Gastroesophageal sphincter (tissue), 4 donors: ENCODE measurements around the gene AIFM3. TPM values are rescaled to one million over a fixed set of nuclear protein-coding genes. Genes with fewer than 3 reads are reported as not detected.

Source experiments
- ATAC-seq: fragments of 150-250 bp; one replicate; pipeline ENCODE4 v1.9.1; 2016; ENCODE audit warnings: mild to moderate bottlenecking, moderate library complexity
- H3K27ac ChIP-seq, 4 donors: fragments of 200-600 bp; sonication (generic) in 3 of 4; 1 replicate in 3 of 4; 2 replicates in 1 of 4; pipeline ENCODE4 v1.5.1; 2016 to 2019
- H3K27me3 ChIP-seq: fragments of 200-600 bp; sonication (generic); one replicate; pipeline ENCODE4 v1.5.1; 2019
- H3K36me3 ChIP-seq, 2 donors: fragments of 200-600 bp; sonication (generic); one replicate each; pipeline ENCODE4 v1.5.1; 2019; ENCODE audit warnings: control low read depth in 1 of 2
- H3K4me1 ChIP-seq, 3 donors: fragments of 200-600 bp; sonication (generic); 1 replicate in 2 of 3; 2 replicates in 1 of 3; pipeline ENCODE4 v1.5.1; 2016 to 2019; ENCODE audit warnings: control low read depth in 2 of 3
- H3K4me3 ChIP-seq, 2 donors: fragments of 200-600 bp; sonication (generic); one replicate each; pipeline ENCODE4 v1.5.1; 2019; ENCODE audit warnings: mild to moderate bottlenecking in 1 of 2, moderate library complexity in 1 of 2
- H3K9me3 ChIP-seq, 3 donors: fragments of 200-600 bp; sonication (generic); one replicate each; pipeline ENCODE4 v1.5.1; 2017 to 2019; ENCODE audit warnings: control low read depth in 2 of 3
- EP300 ChIP-seq: sonication (generic); formaldehyde crosslinking; IDR thresholded peaks from one replicate; pipeline ENCODE4 v1.6.1; 2017; ENCODE audit warnings: antibody characterized with exemption, mild to moderate bottlenecking
- POLR2A ChIP-seq, 2 donors: fragments of 450-650 bp; IDR thresholded peaks; one replicate each; pipeline ENCODE4 v1.6.1; 2017; ENCODE audit warnings: antibody characterized with exemption in 2 of 2, mild to moderate bottlenecking in 2 of 2, moderate library complexity in 1 of 2
- POLR2AphosphoS5 ChIP-seq: sonication (generic); formaldehyde crosslinking; IDR thresholded peaks from one replicate; pipeline ENCODE4 v1.6.1; 2017; ENCODE audit warnings: antibody characterized with exemption
- WGBS, 2 donors: methylation state at CpG; one replicate each; pipeline ENCODE4 v1.1.5; 2018; ENCODE audit warnings: low coverage in 1 of 2; 5-methylcytosine and 5-hydroxymethylcytosine counted together
- total RNA-seq, 4 donors: library from RNA; depleted of rRNA; stranded (reverse); fragments of >200 nt; gene quantifications; one replicate each; pipeline ENCODE4 v1.1.0, GENCODE V29; 2016
- TF ChIP-seq, protein P1 (sequence below), 4 experiments: fragments of 200-600 bp in 2 of 4; fragments of 450-650 bp in 2 of 4; sonication (generic) in 1 of 4; IDR thresholded peaks; one replicate each; pipeline ENCODE4 v1.5.1; 2017 to 2019; ENCODE audit warnings: antibody characterized with exemption in 4 of 4, mild to moderate bottlenecking in 2 of 4, moderate library complexity in 2 of 4

AIFM3 gene
- total RNA-seq, 4 donors from 2014 or later: 0.27 to 3.2 (median 2.0) TPM; not detected in 1

DNA sequence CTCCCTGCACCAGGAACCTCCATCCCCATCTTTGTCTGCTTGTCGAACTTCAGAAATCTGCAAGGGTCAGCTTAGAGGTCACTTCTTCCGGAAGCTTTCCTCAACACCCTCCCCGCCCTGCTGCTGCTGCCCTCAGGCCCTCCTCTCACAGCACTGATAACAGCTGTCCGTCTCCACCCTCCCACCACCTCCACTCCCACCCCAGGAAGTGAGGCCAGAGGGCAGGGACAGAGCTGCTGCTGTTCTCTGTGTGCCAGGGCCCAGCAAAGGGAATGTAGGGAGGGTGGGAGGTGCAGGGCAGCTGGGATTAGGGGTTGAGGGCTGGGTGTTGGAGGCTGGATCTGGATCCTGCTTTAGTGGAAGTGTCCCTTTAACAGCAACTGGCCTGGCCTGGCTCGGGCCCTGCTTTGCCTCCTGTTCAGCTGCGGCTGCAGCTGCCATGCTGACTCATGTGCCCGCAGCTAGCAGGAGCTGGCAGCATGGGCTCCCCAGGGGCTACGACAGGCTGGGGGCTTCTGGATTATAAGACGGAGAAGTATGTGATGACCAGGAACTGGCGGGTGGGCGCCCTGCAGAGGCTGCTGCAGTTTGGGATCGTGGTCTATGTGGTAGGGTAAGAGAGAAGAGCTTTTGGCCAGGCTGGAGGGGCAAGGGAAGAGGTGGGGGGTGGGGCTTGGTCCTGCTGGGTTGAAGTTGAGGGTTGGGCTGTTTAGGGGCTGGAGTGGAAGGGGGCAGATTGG, 47.8 kb downstream of the AIFM3 start, which contains the start of gene P2RX6:
Gene P2RX6 (plus strand): TSS at position 440 of the 740 bp plus-strand sequence. CDS start 10 bp downstream, at position 450.
- Histone ChIP-seq H3K4me1 (peaks cover 0 to 28% (median 21%) of the 10 kb centered on the region in 3 donors), H3K9me3 (no peaks in the 10 kb centered on the region), H3K27me3 (no peaks in the 10 kb centered on the region), H3K27ac (peak within 1 kb of the TSS in 3 of 4 donors; percentile 78 to 88 (median 82)), H3K36me3 (no peaks in the 10 kb centered on the region), H3K4me3 (peak within 1 kb of the TSS; percentile 21 to 55)
- no peak for TF ChIP-seq EP300
- TF ChIP-seq POLR2A (IDR thresholded peaks at IDR 0.05): no peak
- TF ChIP-seq, protein P1, sequence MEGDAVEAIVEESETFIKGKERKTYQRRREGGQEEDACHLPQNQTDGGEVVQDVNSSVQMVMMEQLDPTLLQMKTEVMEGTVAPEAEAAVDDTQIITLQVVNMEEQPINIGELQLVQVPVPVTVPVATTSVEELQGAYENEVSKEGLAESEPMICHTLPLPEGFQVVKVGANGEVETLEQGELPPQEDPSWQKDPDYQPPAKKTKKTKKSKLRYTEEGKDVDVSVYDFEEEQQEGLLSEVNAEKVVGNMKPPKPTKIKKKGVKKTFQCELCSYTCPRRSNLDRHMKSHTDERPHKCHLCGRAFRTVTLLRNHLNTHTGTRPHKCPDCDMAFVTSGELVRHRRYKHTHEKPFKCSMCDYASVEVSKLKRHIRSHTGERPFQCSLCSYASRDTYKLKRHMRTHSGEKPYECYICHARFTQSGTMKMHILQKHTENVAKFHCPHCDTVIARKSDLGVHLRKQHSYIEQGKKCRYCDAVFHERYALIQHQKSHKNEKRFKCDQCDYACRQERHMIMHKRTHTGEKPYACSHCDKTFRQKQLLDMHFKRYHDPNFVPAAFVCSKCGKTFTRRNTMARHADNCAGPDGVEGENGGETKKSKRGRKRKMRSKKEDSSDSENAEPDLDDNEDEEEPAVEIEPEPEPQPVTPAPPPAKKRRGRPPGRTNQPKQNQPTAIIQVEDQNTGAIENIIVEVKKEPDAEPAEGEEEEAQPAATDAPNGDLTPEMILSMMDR (IDR thresholded peaks at IDR 0.05): no peak
- no peak for TF ChIP-seq POLR2AphosphoS5
- ATAC-seq: peak; percentile 6
- 20 to 40% methylated on average over 3 to 7 of the region's 12 CpGs for WGBS, 2 donors

- TF ChIP-seq POLR2A (IDR thresholded peaks at IDR 0.05): no peak
- TF ChIP-seq EP300: no peak
- no peak for TF ChIP-seq POLR2AphosphoS5
- TF ChIP-seq, protein P1 (IDR thresholded peaks at IDR 0.05): no peak
- Histone ChIP-seq H3K27me3 (no peaks in the 10 kb centered on the region), H3K27ac (peak overlapping the region in 2 of 4 donors; percentile 78 to 82), H3K4me1 (peaks cover 0 to 28% (median 21%) of the 10 kb centered on the region in 3 donors), H3K9me3 (no peaks in the 10 kb centered on the region), H3K36me3 (no peaks in the 10 kb centered on the region), H3K4me3 (no peak overlapping the region)
- no peak for ATAC-seq
- 54 to 69% methylated on average over 5 of the region's 10 CpGs for WGBS, 2 donors
Observed at GRCh38 chr22:21015466-21016006, 48.5 kb downstream of the AIFM3 start.

DNA sequence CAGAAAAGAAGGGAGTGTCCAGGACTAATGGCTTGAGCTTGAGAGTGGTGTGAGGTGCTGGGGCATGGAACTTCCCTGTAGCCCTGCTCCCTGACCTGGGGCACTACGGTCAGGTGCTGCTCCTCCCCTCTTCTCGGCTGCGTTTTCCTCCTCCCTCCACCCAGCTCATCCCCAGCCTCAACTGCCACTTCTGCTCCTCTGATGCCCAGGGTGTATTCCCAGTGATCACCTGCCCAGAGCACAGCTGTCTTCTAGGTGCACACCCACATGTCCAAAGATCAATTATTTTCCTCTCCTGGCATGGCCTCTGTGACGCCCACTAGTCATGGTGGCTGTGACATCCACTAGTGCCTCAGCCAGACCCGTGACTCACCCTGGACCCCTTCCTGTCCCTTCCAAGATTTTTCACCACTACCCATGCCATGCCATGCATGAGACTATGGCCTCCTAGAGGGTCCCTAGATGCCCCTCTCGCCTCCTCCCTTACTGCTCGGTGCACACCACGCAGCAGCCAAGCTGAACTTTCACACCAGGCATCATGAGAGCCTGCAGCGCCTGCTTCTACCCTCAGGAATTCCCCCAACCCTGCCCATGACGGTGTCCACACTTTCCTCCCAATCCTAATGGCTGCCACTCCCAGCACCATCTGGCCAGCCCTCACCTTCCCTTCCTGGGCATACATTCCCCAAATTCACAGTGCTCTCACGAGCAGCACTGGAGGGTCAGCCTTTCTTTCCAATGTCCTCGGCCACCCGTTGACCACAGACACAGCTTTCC, 49.8 kb downstream of the AIFM3 start:
- TF ChIP-seq POLR2A (IDR thresholded peaks at IDR 0.05) (no peak), EP300 (no peak), POLR2AphosphoS5 (no peak)
- TF ChIP-seq, protein P1 (IDR thresholded peaks at IDR 0.05): no peak
- no peak for ATAC-seq

DNA sequence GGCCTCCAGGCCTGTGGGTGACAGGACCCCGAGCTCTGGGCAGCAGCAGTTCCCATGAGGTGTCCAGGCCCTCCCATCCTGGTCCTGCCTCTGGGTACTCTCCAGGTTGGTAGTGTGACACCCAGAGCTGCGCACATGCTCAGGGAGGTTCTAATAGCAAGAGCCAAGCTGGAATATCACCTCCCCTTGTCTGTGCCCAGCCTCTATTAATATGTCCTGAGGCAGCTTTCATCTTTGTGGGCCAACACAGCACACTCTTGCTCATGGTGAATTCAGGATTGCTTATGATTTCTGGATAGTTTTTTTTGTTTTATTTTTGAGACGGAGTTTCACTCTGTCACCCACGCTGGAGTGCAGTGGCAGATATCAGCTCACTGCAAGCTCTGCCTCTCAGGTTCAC, 51.3 kb downstream of the AIFM3 start:
- no peaks in the 10 kb centered on the region for H3K27me3 ChIP-seq
- no peak for ATAC-seq
- TF ChIP-seq POLR2A (IDR thresholded peaks at IDR 0.05) (no peak), EP300 (no peak)

More for the DNA sequence above, 49.8 kb downstream of the AIFM3 start:
- Histone ChIP-seq H3K27me3 (no peaks in the 10 kb centered on the region), H3K4me3 (no peak overlapping the region), H3K4me1 (peaks cover 0 to 28% (median 21%) of the 10 kb centered on the region in 3 donors), H3K9me3 (no peaks in the 10 kb centered on the region), H3K36me3 (no peaks in the 10 kb centered on the region), H3K27ac (no peak overlapping the region)
- 76 to 87% methylated on average over 6 to 11 of the region's 13 CpGs for WGBS, 2 donors

DNA sequence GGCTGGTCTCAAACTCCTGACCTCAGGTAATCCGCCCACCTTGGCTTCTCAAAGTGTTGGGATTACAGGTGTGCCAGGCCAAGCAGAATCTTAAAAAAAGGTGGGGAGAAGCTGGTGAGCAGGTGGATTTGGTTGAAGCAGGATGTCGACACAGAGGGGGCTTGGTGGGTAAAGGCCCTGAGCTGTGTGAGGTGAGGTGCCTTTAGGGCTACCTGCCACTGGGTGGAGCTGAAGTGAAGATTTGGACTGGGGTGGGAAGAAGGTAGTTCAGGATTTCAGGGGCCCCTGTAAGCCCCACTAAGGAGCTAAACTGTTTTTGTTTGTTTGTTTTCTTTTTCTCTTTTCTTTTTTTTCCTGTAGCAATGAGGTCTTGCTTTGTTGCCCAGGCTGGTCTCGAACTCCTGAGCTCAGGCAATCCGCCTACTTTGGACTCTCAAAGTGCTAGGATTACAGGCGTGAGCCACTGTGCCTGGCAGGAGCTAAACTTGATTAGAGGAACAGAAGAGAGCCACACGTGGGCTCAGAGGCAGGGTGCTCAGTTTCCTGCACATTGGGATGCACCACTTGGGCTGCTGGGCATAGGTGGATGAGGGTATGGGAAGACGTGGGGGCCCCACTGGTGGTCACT, 53.9 kb downstream of the AIFM3 start:
- Histone ChIP-seq H3K27ac (no peak overlapping the region), H3K4me1 (peaks cover 0 to under 1% (median 0%) of the 10 kb centered on the region in 3 donors), H3K4me3 (no peak overlapping the region), H3K9me3 (no peaks in the 10 kb centered on the region), H3K27me3 (no peaks in the 10 kb centered on the region), H3K36me3 (no peaks in the 10 kb centered on the region)
- ATAC-seq: no peak
- TF ChIP-seq EP300 (no peak), POLR2A (IDR thresholded peaks at IDR 0.05) (no peak), POLR2AphosphoS5 (no peak)
- TF ChIP-seq, protein P1 (IDR thresholded peaks at IDR 0.05): no peak
- WGBS, 2 donors: 0 to 30% methylated on average over 1 to 4 of the region's 7 CpGs

More for the DNA sequence above, 51.3 kb downstream of the AIFM3 start:
- 73 to 100% methylated on average over 2 of the region's 4 CpGs for WGBS, 2 donors
- Histone ChIP-seq H3K4me3 (no peak overlapping the region), H3K9me3 (no peaks in the 10 kb centered on the region), H3K27ac (no peak overlapping the region), H3K4me1 (peaks cover 0 to 27% (median 21%) of the 10 kb centered on the region in 3 donors), H3K36me3 (no peaks in the 10 kb centered on the region)
